Astrocyte (in vitro differentiated cells and primary cell): ENCODE results near the gene KCNQ1.

Source experiments
- EZH2 ChIP-seq: IDR thresholded peaks from 2 replicates; pipeline ENCODE4 v1.6.1; 2012; ENCODE audit warnings: mild to moderate bottlenecking, low read length, inconsistent platforms; ENCODE audit not compliant: insufficient read depth
- TF ChIP-seq, protein P1 (sequence below): IDR thresholded peaks from 2 replicates; pipeline ENCODE4 v1.5.1; 2011; ENCODE audit warnings: low read depth, mild to moderate bottlenecking, inconsistent platforms, low read length, moderate library complexity; ENCODE audit not compliant: insufficient read depth

- TF ChIP-seq, protein P1, sequence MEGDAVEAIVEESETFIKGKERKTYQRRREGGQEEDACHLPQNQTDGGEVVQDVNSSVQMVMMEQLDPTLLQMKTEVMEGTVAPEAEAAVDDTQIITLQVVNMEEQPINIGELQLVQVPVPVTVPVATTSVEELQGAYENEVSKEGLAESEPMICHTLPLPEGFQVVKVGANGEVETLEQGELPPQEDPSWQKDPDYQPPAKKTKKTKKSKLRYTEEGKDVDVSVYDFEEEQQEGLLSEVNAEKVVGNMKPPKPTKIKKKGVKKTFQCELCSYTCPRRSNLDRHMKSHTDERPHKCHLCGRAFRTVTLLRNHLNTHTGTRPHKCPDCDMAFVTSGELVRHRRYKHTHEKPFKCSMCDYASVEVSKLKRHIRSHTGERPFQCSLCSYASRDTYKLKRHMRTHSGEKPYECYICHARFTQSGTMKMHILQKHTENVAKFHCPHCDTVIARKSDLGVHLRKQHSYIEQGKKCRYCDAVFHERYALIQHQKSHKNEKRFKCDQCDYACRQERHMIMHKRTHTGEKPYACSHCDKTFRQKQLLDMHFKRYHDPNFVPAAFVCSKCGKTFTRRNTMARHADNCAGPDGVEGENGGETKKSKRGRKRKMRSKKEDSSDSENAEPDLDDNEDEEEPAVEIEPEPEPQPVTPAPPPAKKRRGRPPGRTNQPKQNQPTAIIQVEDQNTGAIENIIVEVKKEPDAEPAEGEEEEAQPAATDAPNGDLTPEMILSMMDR, result no peak
- no peak for TF ChIP-seq EZH2
Measured at GRCh38 chr11:2474059-2474901, 29.5 kb downstream of the KCNQ1 start.
